Esophagus squamous epithelium (tissue), 5 donors: Measurements from ENCODE around the gene SENP6. TPM values are rescaled to one million over a fixed set of nuclear protein-coding genes. Genes with fewer than 3 reads are reported as not detected.

Source experiments
- DNase-seq: peaks from one replicate; lab custom pipeline; 2025; lab: John Stamatoyannopoulos, UW
- H3K27ac ChIP-seq, 4 donors: fragments of 200-600 bp; sonication (generic); one replicate each; pipeline ENCODE4 v1.5.1; 2016 to 2019; ENCODE audit warnings: mild to moderate bottlenecking in 1 of 4
- H3K27me3 ChIP-seq, 4 donors: fragments of 200-600 bp; sonication (generic); 1 replicate in 3 of 4; 2 replicates in 1 of 4; pipeline versions ENCODE4 v1.5.1 to v1.6.0; 2017 to 2021; ENCODE audit warnings: antibody characterized with exemption in 1 of 4
- H3K36me3 ChIP-seq, 3 donors: fragments of 200-600 bp; sonication (generic); one replicate each; pipeline ENCODE4 v1.5.1; 2016 to 2019
- H3K4me1 ChIP-seq, 3 donors: fragments of 200-600 bp; sonication (generic); one replicate each; pipeline ENCODE4 v1.5.1; 2017 to 2019
- H3K4me3 ChIP-seq, 4 donors: fragments of 200-600 bp; sonication (generic); 1 replicate in 3 of 4; 2 replicates in 1 of 4; pipeline ENCODE4 v1.5.1; 2016 to 2019; ENCODE audit warnings: mild to moderate bottlenecking in 2 of 4, moderate library complexity in 1 of 4
- H3K9me3 ChIP-seq, 3 donors: fragments of 200-600 bp; sonication (generic); one replicate each; pipeline ENCODE4 v1.5.1; 2016 to 2019
- CTCF ChIP-seq, 6 experiments: fragments of 450-650 bp in 4 of 6; fragments of 200-600 bp in 2 of 6; sonication (generic) in 2 of 6; IDR thresholded peaks; one replicate each; pipeline ENCODE4 v1.5.1; 2016 to 2019; ENCODE audit warnings: antibody characterized with exemption in 6 of 6, mild to moderate bottlenecking in 4 of 6, moderate library complexity in 4 of 6
- POLR2A ChIP-seq, 4 donors: fragments of 450-650 bp; IDR thresholded peaks; one replicate each; pipeline ENCODE4 v1.6.1; 2017; ENCODE audit warnings: antibody characterized with exemption in 4 of 4, mild to moderate bottlenecking in 4 of 4, moderate library complexity in 3 of 4
- WGBS, 2 donors: methylation state at CpG; one replicate each; pipeline ENCODE4 v1.1.5; 2018; 5-methylcytosine and 5-hydroxymethylcytosine counted together
- intact Hi-C: fragments of 100-400 bp; cut with DNase I; formaldehyde crosslinking; loops from one replicate; pipeline ENCODE4 v1.15.0; 2022
- total RNA-seq, 4 donors: library from RNA; depleted of rRNA; stranded (reverse); fragments of >200 nt; gene quantifications; one replicate each; pipeline ENCODE4 v1.1.0, GENCODE V29; 2016
- donor health status: DM: yes; HTN: yes; CAD: no.

The SENP6 gene
- total RNA-seq, 4 donors from 2014 or later: 45.5 to 104 (median 66.1) TPM

- intact Hi-C loops: no loop called here
- DNase-seq: no peak
- H3K36me3 ChIP-seq: no peaks in the 10 kb centered on the region
- WGBS, 2 donors: 58 to 79% methylated on average over 2 of the region's 2 CpGs
- TF ChIP-seq POLR2A (IDR thresholded peaks at IDR 0.05) (no peak), CTCF (IDR thresholded peaks at IDR 0.05) (no peak)
- no peak overlapping the region for H3K27ac ChIP-seq
- no peaks in the 10 kb centered on the region for H3K27me3 ChIP-seq
- peak overlapping the region in 1 of 4 donors; percentile 95 for H3K4me3 ChIP-seq
- no peaks in the 10 kb centered on the region for H3K9me3 ChIP-seq
- peaks cover 4 to 60% (median 12%) of the 10 kb centered on the region in 3 donors for H3K4me1 ChIP-seq
Measured at GRCh38 chr6:75751443-75751842, 149.8 kb downstream of the SENP6 start.

- H3K27ac ChIP-seq: no peak overlapping the region
- no peak for DNase-seq
- H3K36me3 ChIP-seq: no peaks in the 10 kb centered on the region
- H3K4me3 ChIP-seq: no peak overlapping the region
- no peaks in the 10 kb centered on the region for H3K9me3 ChIP-seq
- 49 to 50% methylated on average over 3 of the region's 3 CpGs for WGBS, 2 donors
- TF ChIP-seq CTCF (IDR thresholded peaks at IDR 0.05): no peak
- no peak for TF ChIP-seq POLR2A (IDR thresholded peaks at IDR 0.05)
- H3K4me1 ChIP-seq: peaks cover 4 to 55% (median 12%) of the 10 kb centered on the region in 3 donors
- H3K27me3 ChIP-seq: no peaks in the 10 kb centered on the region
- intact Hi-C loops: no loop called here
Measured at GRCh38 chr6:75752365-75752764, 150.7 kb downstream of the SENP6 start.

GRCh38 chr6:75755704-75756103 is 154.0 kb downstream of the SENP6 start:
- intact Hi-C loops: no loop called here

GRCh38 chr6:75757295-75757694 is 155.6 kb downstream of the SENP6 start:
- intact Hi-C loops: no loop called here
- Histone ChIP-seq H3K36me3 (no peaks in the 10 kb centered on the region), H3K4me3 (no peak overlapping the region), H3K4me1 (peaks cover 0 to 16% (median 3%) of the 10 kb centered on the region in 3 donors), H3K27me3 (no peaks in the 10 kb centered on the region), H3K9me3 (no peaks in the 10 kb centered on the region), H3K27ac (no peak overlapping the region)
- no peak for DNase-seq
- WGBS, 2 donors: 87 to 88% methylated on average over 3 of the region's 3 CpGs
- no peak for TF ChIP-seq CTCF (IDR thresholded peaks at IDR 0.05)
- TF ChIP-seq POLR2A (IDR thresholded peaks at IDR 0.05): no peak

More at GRCh38 chr6:75755704-75756103, 154.0 kb downstream of the SENP6 start:
- Histone ChIP-seq H3K4me1 (peaks cover 0 to 30% (median 10%) of the 10 kb centered on the region in 3 donors), H3K36me3 (no peaks in the 10 kb centered on the region), H3K9me3 (no peaks in the 10 kb centered on the region), H3K27ac (no peak overlapping the region), H3K27me3 (no peaks in the 10 kb centered on the region), H3K4me3 (no peak overlapping the region)
- DNase-seq: no peak
- TF ChIP-seq CTCF (IDR thresholded peaks at IDR 0.05) (no peak), POLR2A (IDR thresholded peaks at IDR 0.05) (no peak)
- 80 to 92% methylated on average over 5 of the region's 5 CpGs for WGBS, 2 donors

GRCh38 chr6:75758061-75758460 is 156.4 kb downstream of the SENP6 start:
- no peaks in the 10 kb centered on the region for H3K9me3 ChIP-seq
- TF ChIP-seq CTCF (IDR thresholded peaks at IDR 0.05) (no peak), POLR2A (IDR thresholded peaks at IDR 0.05) (no peak)
- H3K4me3 ChIP-seq: no peak overlapping the region
- DNase-seq: no peak
- intact Hi-C loops: no loop called here
- WGBS, 2 donors: 38 to 63% methylated on average over 5 of the region's 5 CpGs
- peaks cover 0 to 9% (median 0%) of the 10 kb centered on the region in 3 donors for H3K4me1 ChIP-seq
- H3K27ac ChIP-seq: no peak overlapping the region
- no peaks in the 10 kb centered on the region for H3K36me3 ChIP-seq
- H3K27me3 ChIP-seq: no peaks in the 10 kb centered on the region
